ENCODE results near the gene CASP2. TPM values are rescaled to one million over a fixed set of nuclear protein-coding genes. Genes with fewer than 3 reads are reported as not detected.

The CASP2 gene
- total RNA-seq, 1 donor, result 7.6 TPM

- no peaks in the 10 kb centered on the region for H4K20me1 ChIP-seq (ENCODE audit: insufficient read depth, low read length)
- DNase-seq (ENCODE audit: insufficient read length, low spot score, missing footprints), result no peak
These were observed 33.1 kb downstream of the CASP2 start for GRCh38 chr7:143321242-143321641.

GRCh38 chr7:143321734-143322133 lies 33.6 kb downstream of the CASP2 start:
- Histone ChIP-seq H4K20me1 (ENCODE audit: insufficient read depth, low read length) (no peaks in the 10 kb centered on the region), H3K4me3 (ENCODE audit: insufficient read depth, low read length) (no peak overlapping the region), H3K4me1 (ENCODE audit: insufficient read depth, low read length) (peaks cover 18% of the 10 kb centered on the region), H3K27me3 (ENCODE audit: insufficient read depth, low read length) (no peaks in the 10 kb centered on the region), H3K79me2 (ENCODE audit: insufficient read depth, low read length) (no peaks in the 10 kb centered on the region), H3K36me3 (ENCODE audit: insufficient read depth, low read length) (no peaks in the 10 kb centered on the region), H3K9me3 (ENCODE audit: low read depth, low read length) (no peaks in the 10 kb centered on the region), H2AFZ (ENCODE audit: low read length) (no peak overlapping the region), H3K27ac (ENCODE audit: low read depth, low read length) (no peak overlapping the region), H3K4me2 (ENCODE audit: insufficient read depth, low read length) (no peak overlapping the region)
- TF ChIP-seq, protein P1, sequence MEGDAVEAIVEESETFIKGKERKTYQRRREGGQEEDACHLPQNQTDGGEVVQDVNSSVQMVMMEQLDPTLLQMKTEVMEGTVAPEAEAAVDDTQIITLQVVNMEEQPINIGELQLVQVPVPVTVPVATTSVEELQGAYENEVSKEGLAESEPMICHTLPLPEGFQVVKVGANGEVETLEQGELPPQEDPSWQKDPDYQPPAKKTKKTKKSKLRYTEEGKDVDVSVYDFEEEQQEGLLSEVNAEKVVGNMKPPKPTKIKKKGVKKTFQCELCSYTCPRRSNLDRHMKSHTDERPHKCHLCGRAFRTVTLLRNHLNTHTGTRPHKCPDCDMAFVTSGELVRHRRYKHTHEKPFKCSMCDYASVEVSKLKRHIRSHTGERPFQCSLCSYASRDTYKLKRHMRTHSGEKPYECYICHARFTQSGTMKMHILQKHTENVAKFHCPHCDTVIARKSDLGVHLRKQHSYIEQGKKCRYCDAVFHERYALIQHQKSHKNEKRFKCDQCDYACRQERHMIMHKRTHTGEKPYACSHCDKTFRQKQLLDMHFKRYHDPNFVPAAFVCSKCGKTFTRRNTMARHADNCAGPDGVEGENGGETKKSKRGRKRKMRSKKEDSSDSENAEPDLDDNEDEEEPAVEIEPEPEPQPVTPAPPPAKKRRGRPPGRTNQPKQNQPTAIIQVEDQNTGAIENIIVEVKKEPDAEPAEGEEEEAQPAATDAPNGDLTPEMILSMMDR (IDR thresholded peaks at IDR 0.05; ENCODE audit: extremely low read depth, low read depth, low read length), result peak; percentile 23
- DNase-seq (ENCODE audit: insufficient read length, low spot score, missing footprints), result no peak

More at GRCh38 chr7:143321242-143321641, 33.1 kb downstream of the CASP2 start:
- H3K4me1 ChIP-seq (ENCODE audit: insufficient read depth, low read length), result peaks cover 18% of the 10 kb centered on the region
- TF ChIP-seq, protein P1 (IDR thresholded peaks at IDR 0.05; ENCODE audit: extremely low read depth, low read depth, low read length), result no peak
- no peak overlapping the region for H2AFZ ChIP-seq (ENCODE audit: low read length)
- no peaks in the 10 kb centered on the region for H3K36me3 ChIP-seq (ENCODE audit: insufficient read depth, low read length)
- no peak overlapping the region for H3K4me2 ChIP-seq (ENCODE audit: insufficient read depth, low read length)
- no peak overlapping the region for H3K4me3 ChIP-seq (ENCODE audit: insufficient read depth, low read length)
- H3K27ac ChIP-seq (ENCODE audit: low read depth, low read length), result no peak overlapping the region
- H3K27me3 ChIP-seq (ENCODE audit: insufficient read depth, low read length), result no peaks in the 10 kb centered on the region
- H3K9me3 ChIP-seq (ENCODE audit: low read depth, low read length), result no peaks in the 10 kb centered on the region
- no peaks in the 10 kb centered on the region for H3K79me2 ChIP-seq (ENCODE audit: insufficient read depth, low read length)

- Histone ChIP-seq H3K27me3 (ENCODE audit: insufficient read depth, low read length) (no peaks in the 10 kb centered on the region), H2AFZ (ENCODE audit: low read length) (no peak overlapping the region)
These were observed 34.8 kb downstream of the CASP2 start for GRCh38 chr7:143322760-143323633.

GRCh38 chr7:143323653-143324052 lies 35.5 kb downstream of the CASP2 start:
- Histone ChIP-seq H3K4me3 (ENCODE audit: insufficient read depth, low read length) (no peak overlapping the region), H2AFZ (ENCODE audit: low read length) (no peak overlapping the region), H3K9me3 (ENCODE audit: low read depth, low read length) (no peaks in the 10 kb centered on the region), H4K20me1 (ENCODE audit: insufficient read depth, low read length) (no peaks in the 10 kb centered on the region), H3K79me2 (ENCODE audit: insufficient read depth, low read length) (no peaks in the 10 kb centered on the region), H3K36me3 (ENCODE audit: insufficient read depth, low read length) (no peaks in the 10 kb centered on the region), H3K4me1 (ENCODE audit: insufficient read depth, low read length) (peaks cover 14% of the 10 kb centered on the region), H3K4me2 (ENCODE audit: insufficient read depth, low read length) (no peak overlapping the region), H3K27ac (ENCODE audit: low read depth, low read length) (no peak overlapping the region), H3K27me3 (ENCODE audit: insufficient read depth, low read length) (no peaks in the 10 kb centered on the region)
- TF ChIP-seq, protein P1 (IDR thresholded peaks at IDR 0.05; ENCODE audit: extremely low read depth, low read depth, low read length), result no peak
- no peak for DNase-seq (ENCODE audit: insufficient read length, low spot score, missing footprints)

More at GRCh38 chr7:143322760-143323633, 34.8 kb downstream of the CASP2 start:
- Histone ChIP-seq H3K4me1 (ENCODE audit: insufficient read depth, low read length) (peaks cover 18% of the 10 kb centered on the region), H3K27ac (ENCODE audit: low read depth, low read length) (no peak overlapping the region), H3K4me3 (ENCODE audit: insufficient read depth, low read length) (no peak overlapping the region), H3K36me3 (ENCODE audit: insufficient read depth, low read length) (no peaks in the 10 kb centered on the region), H3K4me2 (ENCODE audit: insufficient read depth, low read length) (no peak overlapping the region), H4K20me1 (ENCODE audit: insufficient read depth, low read length) (no peaks in the 10 kb centered on the region), H3K9me3 (ENCODE audit: low read depth, low read length) (no peaks in the 10 kb centered on the region), H3K79me2 (ENCODE audit: insufficient read depth, low read length) (no peaks in the 10 kb centered on the region)
- TF ChIP-seq, protein P1 (IDR thresholded peaks at IDR 0.05; ENCODE audit: extremely low read depth, low read depth, low read length), result no peak
- peak; percentile 49 for DNase-seq (ENCODE audit: insufficient read length, low spot score, missing footprints)
